SU-DHL-6 (cell line): ENCODE results near the gene CHRNB1.

ENCODE experiments used
- EZH2phosphoT487 ChIP-seq: fragments of 200-600 bp; sonication (generic), shearing (Covaris generic); conservative IDR thresholded peaks from 2 replicates; pipeline ENCODE4 v1.6.1; 2018; ENCODE audit warnings: mild to moderate bottlenecking, antibody characterized with exemption, low read length, moderate library complexity, mixed read lengths
- TF ChIP-seq, protein P1 (sequence below): fragments of 200-600 bp; sonication (generic); IDR thresholded peaks from one replicate; pipeline ENCODE4 v1.5.1; 2017; ENCODE audit warnings: antibody characterized with exemption, mild to moderate bottlenecking, low read length, moderate library complexity; ENCODE audit not compliant: insufficient read depth, poor library complexity, severe bottlenecking

DNA sequence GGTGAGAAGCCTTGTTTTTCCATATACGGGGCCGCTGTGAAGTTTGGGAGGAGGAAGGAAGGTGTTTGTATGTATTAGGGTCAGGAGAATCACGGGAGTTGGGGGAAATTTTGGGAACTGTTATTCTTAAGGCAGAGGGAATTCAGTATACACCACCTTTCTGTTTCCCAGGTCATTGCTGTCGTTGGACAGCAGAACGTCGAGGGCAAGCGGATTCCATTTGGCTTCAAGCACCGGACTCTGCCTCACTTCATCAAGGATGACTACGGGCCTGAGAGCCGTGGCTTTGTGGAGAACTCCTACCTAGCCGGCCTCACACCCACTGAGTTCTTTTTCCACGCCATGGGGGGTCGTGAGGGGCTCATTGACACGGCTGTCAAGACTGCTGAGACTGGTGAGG, 56.9 kb downstream of the CHRNB1 start:
- TF ChIP-seq, protein P1, sequence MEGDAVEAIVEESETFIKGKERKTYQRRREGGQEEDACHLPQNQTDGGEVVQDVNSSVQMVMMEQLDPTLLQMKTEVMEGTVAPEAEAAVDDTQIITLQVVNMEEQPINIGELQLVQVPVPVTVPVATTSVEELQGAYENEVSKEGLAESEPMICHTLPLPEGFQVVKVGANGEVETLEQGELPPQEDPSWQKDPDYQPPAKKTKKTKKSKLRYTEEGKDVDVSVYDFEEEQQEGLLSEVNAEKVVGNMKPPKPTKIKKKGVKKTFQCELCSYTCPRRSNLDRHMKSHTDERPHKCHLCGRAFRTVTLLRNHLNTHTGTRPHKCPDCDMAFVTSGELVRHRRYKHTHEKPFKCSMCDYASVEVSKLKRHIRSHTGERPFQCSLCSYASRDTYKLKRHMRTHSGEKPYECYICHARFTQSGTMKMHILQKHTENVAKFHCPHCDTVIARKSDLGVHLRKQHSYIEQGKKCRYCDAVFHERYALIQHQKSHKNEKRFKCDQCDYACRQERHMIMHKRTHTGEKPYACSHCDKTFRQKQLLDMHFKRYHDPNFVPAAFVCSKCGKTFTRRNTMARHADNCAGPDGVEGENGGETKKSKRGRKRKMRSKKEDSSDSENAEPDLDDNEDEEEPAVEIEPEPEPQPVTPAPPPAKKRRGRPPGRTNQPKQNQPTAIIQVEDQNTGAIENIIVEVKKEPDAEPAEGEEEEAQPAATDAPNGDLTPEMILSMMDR, result no peak
- no peak for TF ChIP-seq EZH2phosphoT487
